PC-9 (cell line): ENCODE measurements around the gene PPP1R9A. TPM values are rescaled to one million over a fixed set of nuclear protein-coding genes. Genes with fewer than 3 reads are reported as not detected.

ENCODE experiments used
- BruUV-seq: library from RNA; stranded (reverse); fragments of 400-500 nt; replicated peaks from 2 replicates; lab custom pipeline; 2021; lab: Mats Ljungman, UMichigan
- CTCF ChIA-PET: fragments of 300-600 bp; sonication (Branson Sonifier 250); formaldehyde crosslinking; loops from one replicate; lab custom pipeline; 2022; ENCODE audit warnings: antibody characterized with exemption; lab: Charles Lee
- POLR2A ChIA-PET: fragments of 300-600 bp; sonication (Branson Sonifier 250); formaldehyde crosslinking; loops from one replicate; lab custom pipeline; 2022; ENCODE audit warnings: antibody characterized with exemption; ENCODE audit not compliant: unreplicated experiment; lab: Charles Lee
- DNase-seq, 2 experiments: peaks; one replicate each; pipeline versions ENCODE4 v3.0.0 to v3.0.0-alpha.2; 2015 to 2022; ENCODE audit warnings: mixed read lengths in 1 of 2
- H2AFZ ChIP-seq: fragments of 200-600 bp; sonication (generic); 2 replicates; pipeline ENCODE4 v1.8.1; 2017; ENCODE audit warnings: antibody characterized with exemption
- H3F3A ChIP-seq: fragments of 200-600 bp; sonication (generic); 2 replicates; pipeline ENCODE4 v1.8.1; 2017; ENCODE audit warnings: antibody characterized with exemption, mild to moderate bottlenecking, low read depth; ENCODE audit not compliant: insufficient read depth
- H3K27ac ChIP-seq: fragments of 200-600 bp; sonication (generic); 2 replicates; pipeline ENCODE4 v1.6.1; 2016; ENCODE audit warnings: mixed run types
- H3K27me3 ChIP-seq: fragments of 200-600 bp; sonication (generic); 2 replicates; pipeline ENCODE4 v1.6.1; 2016; ENCODE audit warnings: low read depth, mixed run types; ENCODE audit not compliant: insufficient read depth
- H3K36me3 ChIP-seq: fragments of 200-600 bp; sonication (generic); 2 replicates; pipeline ENCODE4 v1.6.1; 2016; ENCODE audit warnings: low read depth, mixed run types
- H3K4me1 ChIP-seq: fragments of 200-600 bp; sonication (generic); replicated peaks from 2 replicates; pipeline ENCODE4 v1.6.1; 2016; ENCODE audit warnings: mixed run types; ENCODE audit not compliant: insufficient read depth
- H3K4me2 ChIP-seq: fragments of 200-600 bp; sonication (generic); 2 replicates; pipeline ENCODE4 v1.6.1; 2017; ENCODE audit warnings: mixed run types
- H3K4me3 ChIP-seq: fragments of 200-600 bp; sonication (generic); 2 replicates; pipeline ENCODE4 v1.6.1; 2016; ENCODE audit warnings: mixed run types
- H3K79me2 ChIP-seq: fragments of 200-600 bp; sonication (generic); 2 replicates; pipeline ENCODE4 v1.6.1; 2017; ENCODE audit warnings: low read depth, mixed run types
- H3K9me2 ChIP-seq: fragments of 200-600 bp; sonication (generic); 2 replicates; pipeline ENCODE4 v1.8.1; 2017; ENCODE audit warnings: mild to moderate bottlenecking; ENCODE audit not compliant: insufficient read depth
- H3K9me3 ChIP-seq: fragments of 200-600 bp; sonication (generic); 2 replicates; pipeline ENCODE4 v1.8.1; 2016; ENCODE audit warnings: low read depth; ENCODE audit not compliant: insufficient read depth
- H4K20me1 ChIP-seq: fragments of 200-600 bp; sonication (generic); 2 replicates; pipeline ENCODE4 v1.8.1; 2017; ENCODE audit not compliant: insufficient read depth
- CTCF ChIP-seq: fragments of 200-600 bp; sonication (generic); conservative IDR thresholded peaks from 2 replicates; pipeline ENCODE4 v1.6.1; 2017; ENCODE audit warnings: mixed run types, antibody characterized with exemption, mild to moderate bottlenecking, moderate library complexity
- EZH2 ChIP-seq: fragments of 200-600 bp; sonication (generic); IDR thresholded peaks from 2 replicates; pipeline ENCODE4 v1.8.0; 2017; ENCODE audit warnings: antibody characterized with exemption, low read depth
- intact Hi-C: fragments of 100-400 bp; cut with micrococcal nuclease; formaldehyde crosslinking; loops from one replicate; pipeline ENCODE4 v1.10.0; 2022; ENCODE audit not compliant: unreplicated experiment
- total RNA-seq: library from RNA; stranded (reverse); gene quantifications from 2 replicates; pipeline ENCODE4 v1.2.3, GENCODE V29; 2021

The PPP1R9A gene
- total RNA-seq, 1 experiment from 2014 or later, result 11.5 TPM

- POLR2A ChIA-PET, result no interaction called here
- intact Hi-C loops, result no loop called here
- Histone ChIP-seq H3K9me3 (no peaks in the 10 kb centered on the region), H3K4me2 (no peak overlapping the region), H3K79me2 (no peaks in the 10 kb centered on the region), H3K9me2 (no peaks in the 10 kb centered on the region), H3K4me3 (no peak overlapping the region), H2AFZ (no peak overlapping the region), H3K4me1 (no peaks in the 10 kb centered on the region), H3K27ac (no peak overlapping the region), H3F3A (no peaks in the 10 kb centered on the region), H3K36me3 (no peaks in the 10 kb centered on the region), H3K27me3 (no peaks in the 10 kb centered on the region), H4K20me1 (no peaks in the 10 kb centered on the region)
- no TSS peak for BruUV-seq
- CTCF ChIA-PET, result no interaction called here
- no peak for TF ChIP-seq EZH2
- TF ChIP-seq CTCF, result no peak
- no peak for DNase-seq
Measured at GRCh38 chr7:95253986-95254385, 346.6 kb downstream of the PPP1R9A start.

DNA sequence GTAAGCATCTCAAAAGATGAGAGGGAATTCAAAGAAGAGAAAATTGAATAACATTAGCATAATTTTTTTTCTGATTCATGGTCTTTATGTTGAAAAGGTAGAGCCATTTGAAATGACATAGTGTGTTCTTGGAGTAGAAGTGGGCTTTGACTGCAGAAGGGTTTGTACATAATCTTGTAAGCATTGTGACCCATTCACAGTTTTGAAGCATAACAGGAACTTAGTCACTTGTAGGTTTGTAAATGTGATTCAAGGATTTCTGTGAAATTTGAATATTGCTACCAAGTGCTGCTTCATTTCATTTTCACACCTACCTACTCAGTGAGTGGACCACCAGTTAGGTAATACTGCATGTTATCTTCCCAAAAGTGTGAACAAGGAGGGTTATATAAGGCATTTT lies 348.3 kb downstream of the PPP1R9A start:
- Histone ChIP-seq H3K79me2 (no peaks in the 10 kb centered on the region), H3K9me2 (no peaks in the 10 kb centered on the region), H3K4me1 (no peaks in the 10 kb centered on the region), H3K27ac (no peak overlapping the region), H3F3A (no peaks in the 10 kb centered on the region), H3K4me3 (no peak overlapping the region), H3K9me3 (no peaks in the 10 kb centered on the region), H4K20me1 (no peaks in the 10 kb centered on the region), H2AFZ (no peak overlapping the region), H3K27me3 (no peaks in the 10 kb centered on the region), H3K4me2 (no peak overlapping the region), H3K36me3 (no peaks in the 10 kb centered on the region)
- intact Hi-C loops, result no loop called here
- ChIA-PET CTCF (no interaction called here), POLR2A (no interaction called here)
- DNase-seq, result no peak
- TF ChIP-seq EZH2, result no peak
- TF ChIP-seq CTCF, result no peak
- BruUV-seq, result no TSS peak

GRCh38 chr7:95261895-95262415 lies 354.6 kb downstream of the PPP1R9A start:
- Histone ChIP-seq H3K36me3 (no peaks in the 10 kb centered on the region), H3K79me2 (no peaks in the 10 kb centered on the region), H3K27me3 (no peaks in the 10 kb centered on the region), H3K4me2 (no peak overlapping the region), H3K9me2 (no peaks in the 10 kb centered on the region), H3K9me3 (no peaks in the 10 kb centered on the region), H3K4me3 (no peak overlapping the region), H4K20me1 (no peaks in the 10 kb centered on the region), H3K27ac (no peak overlapping the region), H2AFZ (no peak overlapping the region), H3K4me1 (no peaks in the 10 kb centered on the region), H3F3A (no peaks in the 10 kb centered on the region)
- CTCF ChIA-PET, result no interaction called here
- POLR2A ChIA-PET, result no interaction called here
- intact Hi-C loops, result no loop called here
- BruUV-seq, result no TSS peak
- no peak for DNase-seq
- TF ChIP-seq CTCF, result no peak
- TF ChIP-seq EZH2, result no peak
